GM12865 (cell line): Measurements from ENCODE around the gene HIBADH.

ENCODE experiments used
- DNase-seq: peaks from one replicate; pipeline ENCODE4 v3.0.0; 2010; ENCODE audit warnings: low read depth
- H3K4me3 ChIP-seq: 2 replicates; pipeline ENCODE4 v1.5.1; 2011; ENCODE audit warnings: mild to moderate bottlenecking, low read depth, low read length, control low read depth
- TF ChIP-seq, protein P1 (sequence below): IDR thresholded peaks from 2 replicates; pipeline ENCODE4 v1.5.1; 2011; ENCODE audit warnings: low read length, control low read depth, low read depth, inconsistent platforms; ENCODE audit not compliant: insufficient read depth; ENCODE audit errors: missing control alignments

HIBADH gene

GRCh38 chr7:27662490-27663205, at the start of gene HIBADH:
Gene HIBADH (minus strand): TSS chr7:27662883. CDS start chr7:27662788, 95 bp downstream.
- H3K4me3 ChIP-seq, result peak within 1 kb of the TSS; percentile 90
- DNase-seq, result peak; percentile 99
- TF ChIP-seq, protein P1, sequence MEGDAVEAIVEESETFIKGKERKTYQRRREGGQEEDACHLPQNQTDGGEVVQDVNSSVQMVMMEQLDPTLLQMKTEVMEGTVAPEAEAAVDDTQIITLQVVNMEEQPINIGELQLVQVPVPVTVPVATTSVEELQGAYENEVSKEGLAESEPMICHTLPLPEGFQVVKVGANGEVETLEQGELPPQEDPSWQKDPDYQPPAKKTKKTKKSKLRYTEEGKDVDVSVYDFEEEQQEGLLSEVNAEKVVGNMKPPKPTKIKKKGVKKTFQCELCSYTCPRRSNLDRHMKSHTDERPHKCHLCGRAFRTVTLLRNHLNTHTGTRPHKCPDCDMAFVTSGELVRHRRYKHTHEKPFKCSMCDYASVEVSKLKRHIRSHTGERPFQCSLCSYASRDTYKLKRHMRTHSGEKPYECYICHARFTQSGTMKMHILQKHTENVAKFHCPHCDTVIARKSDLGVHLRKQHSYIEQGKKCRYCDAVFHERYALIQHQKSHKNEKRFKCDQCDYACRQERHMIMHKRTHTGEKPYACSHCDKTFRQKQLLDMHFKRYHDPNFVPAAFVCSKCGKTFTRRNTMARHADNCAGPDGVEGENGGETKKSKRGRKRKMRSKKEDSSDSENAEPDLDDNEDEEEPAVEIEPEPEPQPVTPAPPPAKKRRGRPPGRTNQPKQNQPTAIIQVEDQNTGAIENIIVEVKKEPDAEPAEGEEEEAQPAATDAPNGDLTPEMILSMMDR, result peak; percentile 2

GRCh38 chr7:27712217-27712616, 49.5 kb upstream of the HIBADH start:
- H3K4me3 ChIP-seq, result no peak overlapping the region
- DNase-seq, result no peak
- TF ChIP-seq, protein P1, result no peak

DNA sequence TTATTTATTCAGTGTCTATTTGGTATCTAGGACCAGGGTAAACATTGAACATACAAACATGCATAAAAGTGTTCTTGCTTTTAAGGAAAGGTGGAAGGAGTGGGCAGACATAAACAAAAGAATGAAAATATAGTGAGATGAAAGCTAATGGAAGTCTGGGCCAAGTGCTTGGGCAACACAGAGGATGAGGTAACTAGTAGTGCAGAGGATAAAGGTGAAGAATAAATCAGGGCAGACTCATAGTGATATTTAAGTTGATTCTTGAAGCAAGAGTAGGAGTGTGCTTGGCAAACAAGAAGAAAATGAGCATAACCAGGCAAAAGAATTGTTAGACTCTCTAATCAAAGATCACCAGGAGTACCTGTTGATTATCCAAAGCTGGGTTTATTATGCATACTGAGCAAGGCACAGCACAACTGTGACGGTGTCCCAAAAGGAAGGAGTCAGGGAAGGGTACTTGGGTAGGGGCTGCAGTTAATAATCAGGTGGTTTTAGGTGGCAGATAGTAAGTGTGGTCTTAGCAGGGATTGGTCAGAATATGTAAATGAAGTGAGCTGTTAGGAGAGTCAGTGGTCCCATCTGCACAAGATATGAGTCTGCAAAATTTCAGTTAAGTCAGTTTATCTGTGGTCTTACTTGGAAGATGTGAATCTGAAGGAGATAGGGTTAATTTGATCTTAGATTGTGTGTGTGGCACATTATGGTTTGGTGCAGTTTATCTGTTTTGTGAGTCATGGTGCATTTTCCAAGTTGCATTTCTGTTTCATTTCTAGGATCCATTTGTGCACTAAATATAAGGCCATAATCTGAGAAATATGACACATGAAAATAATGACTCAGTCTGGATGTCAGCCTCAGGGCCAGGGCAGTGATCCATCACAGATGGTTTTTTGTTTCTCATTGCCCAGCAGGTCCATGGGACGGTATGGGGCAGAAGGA, 46.7 kb upstream of the HIBADH start:
- TF ChIP-seq, protein P1, result no peak
- DNase-seq, result no peak
- no peak overlapping the region for H3K4me3 ChIP-seq

DNA sequence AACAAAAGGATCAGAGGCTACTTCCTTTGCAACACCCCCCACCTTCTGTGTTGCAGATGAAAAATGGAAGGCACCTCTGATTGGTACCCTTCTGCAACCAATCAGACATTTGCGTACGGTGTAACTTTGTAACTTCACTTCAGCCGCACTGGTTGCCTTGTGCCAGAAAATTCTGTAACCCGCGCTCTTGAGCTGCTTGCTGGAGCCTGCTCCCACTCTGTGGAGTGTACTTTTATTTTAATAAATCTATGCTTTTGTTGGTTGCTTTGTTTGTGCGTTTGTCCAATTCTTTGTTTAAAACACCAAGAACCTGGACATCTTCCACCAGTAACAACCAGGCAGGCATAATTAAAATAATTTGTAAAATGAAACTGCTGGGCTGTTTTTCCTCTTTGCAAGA, 45.8 kb upstream of the HIBADH start:
- H3K4me3 ChIP-seq, result no peak overlapping the region
- DNase-seq, result no peak
- TF ChIP-seq, protein P1, result no peak

GRCh38 chr7:27705200-27705594, 42.5 kb upstream of the HIBADH start:
- TF ChIP-seq, protein P1, result no peak

GRCh38 chr7:27704422-27705199, 41.9 kb upstream of the HIBADH start:
- no peak for DNase-seq
- H3K4me3 ChIP-seq, result no peak overlapping the region
- TF ChIP-seq, protein P1, result no peak

More at GRCh38 chr7:27705200-27705594, 42.5 kb upstream of the HIBADH start:
- no peak overlapping the region for H3K4me3 ChIP-seq
- DNase-seq, result no peak
